Fibroblast of lung (primary cell): Measurements from ENCODE around the gene OR51B6. TPM values are rescaled to one million over a fixed set of nuclear protein-coding genes. Genes with fewer than 3 reads are reported as not detected.
"Not testable (repeated sequence)": the region's sequence is repeated elsewhere in the genome, so short reads cannot be mapped to it uniquely, and the experiment has no call there.

Experiments used
- DNase-seq, 2 donors: peaks; one replicate each; pipeline versions ENCODE4 v3.0.0 to v3.0.0-alpha.2; 2010; ENCODE audit warnings: low read depth in 2 of 2
- H2AFZ ChIP-seq: 2 replicates; pipeline ENCODE4 v1.5.1; 2012; ENCODE audit warnings: low read length, control low read depth, inconsistent platforms
- H3K27ac ChIP-seq: 2 replicates; pipeline ENCODE4 v1.5.1; 2011; ENCODE audit warnings: low read length, control low read depth; ENCODE audit not compliant: insufficient read depth
- H3K27me3 ChIP-seq: 2 replicates; pipeline ENCODE4 v1.5.1; 2011; ENCODE audit warnings: mild to moderate bottlenecking, low read length; ENCODE audit not compliant: control insufficient read depth, insufficient read depth
- H3K36me3 ChIP-seq: 2 replicates; pipeline ENCODE4 v1.5.1; 2011; ENCODE audit warnings: low read length; ENCODE audit not compliant: control insufficient read depth, insufficient read depth
- H3K4me1 ChIP-seq: 2 replicates; pipeline ENCODE4 v1.5.1; 2011; ENCODE audit warnings: low read length; ENCODE audit not compliant: control insufficient read depth, insufficient read depth; ENCODE audit errors: extremely low read depth
- H3K4me2 ChIP-seq: 2 replicates; pipeline ENCODE4 v1.5.1; 2011; ENCODE audit warnings: low read length, control low read depth; ENCODE audit not compliant: insufficient read depth; ENCODE audit errors: extremely low read depth
- H3K4me3 ChIP-seq, 4 experiments: fragments of 200-600 bp in 1 of 4; sonication (generic) in 1 of 4; replicated peaks in 1 of 4; 2 replicates each; pipeline ENCODE4 v1.5.1; 2011 to 2016; ENCODE audit warnings: low read length in 4 of 4, low read depth in 3 of 4, mild to moderate bottlenecking in 3 of 4, control low read depth in 2 of 4, inconsistent platforms in 1 of 4, mixed read lengths in 1 of 4; ENCODE audit not compliant: insufficient read depth in 1 of 4; ENCODE audit errors: control extremely low read depth in 1 of 4
- H3K79me2 ChIP-seq: 2 replicates; pipeline ENCODE4 v1.5.1; 2012; ENCODE audit warnings: mild to moderate bottlenecking, low read length, inconsistent platforms; ENCODE audit not compliant: control insufficient read depth, insufficient read depth
- H3K9ac ChIP-seq: 2 replicates; pipeline ENCODE4 v1.5.1; 2011; ENCODE audit warnings: mild to moderate bottlenecking, low read length, control low read depth; ENCODE audit not compliant: insufficient read depth
- H3K9me3 ChIP-seq: 2 replicates; pipeline ENCODE4 v1.5.1; 2012; ENCODE audit warnings: low read depth, low read length; ENCODE audit not compliant: control insufficient read depth, insufficient read depth
- H4K20me1 ChIP-seq: 2 replicates; pipeline ENCODE4 v1.5.1; 2011; ENCODE audit warnings: low read length; ENCODE audit not compliant: control insufficient read depth, insufficient read depth; ENCODE audit errors: extremely low read depth
- EZH2 ChIP-seq: IDR thresholded peaks from 2 replicates; pipeline ENCODE4 v1.5.1; 2012; ENCODE audit warnings: low read length, control low read depth, mild to moderate bottlenecking; ENCODE audit errors: missing control alignments
- polyA plus RNA-seq, 2 donors: library from polyadenylated mRNA; depleted of rRNA in 1 of 2; stranded (reverse) in 1 of 2; unstranded in 1 of 2; fragments of >200 nt; gene quantifications; 2 replicates each; pipeline ENCODE4 v1.2.1, GENCODE V29; 2011 to 2012; ENCODE audit warnings: missing spikeins in 1 of 2
- total RNA-seq: library from RNA; depleted of rRNA; stranded (reverse); fragments of >200 nt; gene quantifications from 2 replicates; pipeline ENCODE4 v1.2.1, GENCODE V29; 2014
- TF ChIP-seq, protein P1 (sequence below), 2 donors: IDR thresholded peaks in 1 of 2; conservative IDR thresholded peaks in 1 of 2; 1 replicate in 1 of 2; 2 replicates in 1 of 2; pipeline ENCODE4 v1.5.1; 2011 to 2012; ENCODE audit warnings: low read length in 2 of 2, control low read depth in 1 of 2, inconsistent platforms in 1 of 2, low read depth in 1 of 2, mild to moderate bottlenecking in 1 of 2

The OR51B6 gene
- total and polyA plus RNA-seq, 2 donors (not counting 1 experiment from before 2014, with no cell fraction given), result not detected

DNA sequence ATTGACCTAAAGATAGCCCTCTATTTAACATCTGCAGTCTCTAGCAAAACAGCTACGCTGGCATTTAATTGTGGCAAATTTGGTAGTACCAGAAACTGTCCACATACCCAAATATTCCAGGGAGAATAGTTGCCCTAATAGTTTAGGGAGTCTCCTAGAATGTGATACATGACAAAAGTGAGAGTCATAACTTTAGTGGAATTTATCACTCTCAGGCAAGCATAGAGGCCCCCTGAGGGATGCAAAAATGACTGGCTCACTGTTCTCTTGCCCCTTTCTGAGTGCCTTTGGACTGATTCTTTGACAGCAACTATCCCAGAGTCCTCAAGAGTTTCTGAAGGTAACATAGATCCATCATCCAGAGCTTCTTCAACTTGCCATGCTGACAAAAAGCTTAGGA lies 47.3 kb upstream of the OR51B6 start:
- no peak overlapping the region for H3K4me2 ChIP-seq
- no peak overlapping the region for H2AFZ ChIP-seq
- no peaks in the 10 kb centered on the region for H3K27me3 ChIP-seq
- no peak for DNase-seq
- H3K9ac ChIP-seq, result no peak overlapping the region
- no peaks in the 10 kb centered on the region for H3K79me2 ChIP-seq
- H3K4me3 ChIP-seq, result no peak overlapping the region
- H3K9me3 ChIP-seq, result no peaks in the 10 kb centered on the region
- no peaks in the 10 kb centered on the region for H3K36me3 ChIP-seq
- no peaks in the 10 kb centered on the region for H3K4me1 ChIP-seq
- H3K27ac ChIP-seq, result no peak overlapping the region
- no peaks in the 10 kb centered on the region for H4K20me1 ChIP-seq
- TF ChIP-seq, protein P1, sequence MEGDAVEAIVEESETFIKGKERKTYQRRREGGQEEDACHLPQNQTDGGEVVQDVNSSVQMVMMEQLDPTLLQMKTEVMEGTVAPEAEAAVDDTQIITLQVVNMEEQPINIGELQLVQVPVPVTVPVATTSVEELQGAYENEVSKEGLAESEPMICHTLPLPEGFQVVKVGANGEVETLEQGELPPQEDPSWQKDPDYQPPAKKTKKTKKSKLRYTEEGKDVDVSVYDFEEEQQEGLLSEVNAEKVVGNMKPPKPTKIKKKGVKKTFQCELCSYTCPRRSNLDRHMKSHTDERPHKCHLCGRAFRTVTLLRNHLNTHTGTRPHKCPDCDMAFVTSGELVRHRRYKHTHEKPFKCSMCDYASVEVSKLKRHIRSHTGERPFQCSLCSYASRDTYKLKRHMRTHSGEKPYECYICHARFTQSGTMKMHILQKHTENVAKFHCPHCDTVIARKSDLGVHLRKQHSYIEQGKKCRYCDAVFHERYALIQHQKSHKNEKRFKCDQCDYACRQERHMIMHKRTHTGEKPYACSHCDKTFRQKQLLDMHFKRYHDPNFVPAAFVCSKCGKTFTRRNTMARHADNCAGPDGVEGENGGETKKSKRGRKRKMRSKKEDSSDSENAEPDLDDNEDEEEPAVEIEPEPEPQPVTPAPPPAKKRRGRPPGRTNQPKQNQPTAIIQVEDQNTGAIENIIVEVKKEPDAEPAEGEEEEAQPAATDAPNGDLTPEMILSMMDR (conservative IDR thresholded peaks at IDR 0.05 in 1 of 2, IDR thresholded peaks at IDR 0.05 in 1 of 2; ENCODE audit: low read depth in 1 of 2, low read length in 2 of 2), result no peak

DNA sequence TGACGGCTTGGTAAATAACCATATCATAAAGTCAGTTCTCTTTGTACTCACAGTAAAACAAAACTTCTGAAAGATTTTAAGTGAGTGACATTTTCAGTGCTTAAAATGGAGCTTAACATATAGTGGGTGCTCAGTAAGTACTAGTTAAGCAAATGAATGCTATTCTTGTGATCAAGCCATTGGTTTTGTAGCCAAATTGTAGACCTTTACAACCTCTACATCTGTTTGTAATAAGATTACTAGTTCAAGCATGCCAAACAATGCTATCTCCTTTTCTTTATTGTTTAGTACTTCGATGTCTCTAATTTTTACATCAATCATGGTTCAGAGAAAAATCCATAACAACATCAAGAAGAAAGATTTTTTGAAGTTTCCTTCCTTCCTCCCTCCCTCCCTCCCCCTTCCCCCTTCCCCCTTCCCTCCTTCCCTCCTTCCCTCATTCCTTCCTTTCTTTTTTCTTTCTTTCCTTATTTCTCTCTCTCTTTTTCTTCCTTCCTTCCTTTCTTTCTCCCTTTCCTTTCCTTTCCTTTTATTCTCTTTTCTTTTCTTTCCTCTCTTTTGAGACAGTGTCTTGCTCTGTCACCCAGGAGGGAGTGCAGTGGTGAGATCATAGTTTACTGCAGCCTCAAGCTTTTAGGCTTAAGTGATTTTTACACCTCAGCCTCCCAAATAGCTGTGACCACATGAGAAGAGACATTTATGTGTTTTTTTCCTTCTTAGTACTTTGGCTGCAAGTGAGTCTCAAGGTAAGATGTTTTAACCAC lies 43.9 kb upstream of the OR51B6 start:
- Histone ChIP-seq H3K27ac (no peak overlapping the region), H2AFZ (no peak overlapping the region), H3K4me2 (no peak overlapping the region), H3K36me3 (no peaks in the 10 kb centered on the region), H3K27me3 (no peaks in the 10 kb centered on the region), H3K9ac (no peak overlapping the region), H3K9me3 (no peaks in the 10 kb centered on the region), H3K79me2 (no peaks in the 10 kb centered on the region), H4K20me1 (no peaks in the 10 kb centered on the region), H3K4me1 (no peaks in the 10 kb centered on the region), H3K4me3 (no peak overlapping the region)
- DNase-seq, result no peak
- TF ChIP-seq, protein P1 (conservative IDR thresholded peaks at IDR 0.05 in 1 of 2, IDR thresholded peaks at IDR 0.05 in 1 of 2; ENCODE audit: low read depth in 1 of 2, low read length in 2 of 2), result no peak
- TF ChIP-seq EZH2, result no peak

DNA sequence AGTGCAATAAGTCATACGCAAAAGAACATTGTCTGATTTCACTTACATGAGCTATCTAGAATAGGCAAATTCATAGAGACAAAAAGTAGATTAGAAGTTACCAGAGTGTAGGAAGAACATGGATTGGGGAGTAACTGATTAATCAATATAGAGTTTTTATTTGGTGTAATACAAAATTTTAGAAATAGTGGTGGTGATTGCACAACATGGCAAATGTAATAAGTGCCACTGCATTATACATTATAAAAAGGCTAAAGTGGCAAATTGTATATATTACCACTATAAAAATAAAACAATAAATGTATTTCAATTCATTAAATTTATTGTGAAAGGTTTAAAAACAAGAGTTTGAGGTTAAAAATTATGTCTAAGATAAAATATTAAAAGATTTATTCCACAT lies 40.9 kb upstream of the OR51B6 start:
- no peaks in the 10 kb centered on the region for H3K36me3 ChIP-seq
- no peaks in the 10 kb centered on the region for H3K27me3 ChIP-seq
- no peak overlapping the region for H3K4me3 ChIP-seq
- H3K79me2 ChIP-seq, result no peaks in the 10 kb centered on the region
- H3K9me3 ChIP-seq, result no peaks in the 10 kb centered on the region
- no peaks in the 10 kb centered on the region for H4K20me1 ChIP-seq
- H3K27ac ChIP-seq, result no peak overlapping the region
- H2AFZ ChIP-seq, result no peak overlapping the region
- no peaks in the 10 kb centered on the region for H3K4me1 ChIP-seq
- DNase-seq, result no peak
- no peak for TF ChIP-seq EZH2
- TF ChIP-seq, protein P1 (conservative IDR thresholded peaks at IDR 0.05 in 1 of 2, IDR thresholded peaks at IDR 0.05 in 1 of 2; ENCODE audit: low read depth in 1 of 2, low read length in 2 of 2), result no peak
- no peak overlapping the region for H3K4me2 ChIP-seq
- H3K9ac ChIP-seq, result no peak overlapping the region

DNA sequence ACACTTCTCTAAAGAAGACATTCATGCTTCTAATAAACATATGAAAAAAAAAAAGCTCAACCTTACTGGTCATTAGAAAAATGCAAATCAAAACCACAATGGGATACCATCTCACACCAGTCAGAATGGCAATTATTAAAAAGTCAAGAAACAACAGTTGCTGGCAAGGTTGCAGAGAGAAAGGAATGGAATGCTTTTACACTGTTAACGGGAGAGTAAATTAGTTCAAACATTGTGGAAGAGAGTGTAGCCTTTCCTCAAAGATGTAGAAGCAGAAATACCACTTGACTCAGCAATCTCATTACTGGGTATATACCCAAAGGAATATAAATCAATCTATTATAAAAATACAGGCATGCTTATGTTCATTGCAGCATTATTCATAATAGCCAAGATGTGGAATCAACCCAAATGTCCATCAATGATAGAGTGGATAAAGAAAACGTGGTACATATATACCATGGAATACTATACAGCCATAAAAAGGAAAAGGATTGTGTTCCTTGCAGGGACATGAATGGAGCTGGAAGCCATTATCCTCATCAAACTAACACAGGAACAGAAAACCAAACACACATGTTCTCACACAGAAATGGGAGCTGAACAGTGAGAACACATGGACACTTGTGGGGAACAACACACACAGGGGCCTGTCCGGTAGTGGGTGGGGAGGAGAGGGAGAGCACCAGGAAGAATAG lies 37.8 kb upstream of the OR51B6 start:
- H3K27ac ChIP-seq, H3K9ac ChIP-seq, H3K9me3 ChIP-seq, H4K20me1 ChIP-seq, H3K4me2 ChIP-seq, H2AFZ ChIP-seq, H3K4me1 ChIP-seq, H3K79me2 ChIP-seq, H3K4me3 ChIP-seq, DNase-seq, H3K36me3 ChIP-seq, H3K27me3 ChIP-seq: not testable (repeated sequence)
